B cell (primary cell): ENCODE results near the gene THSD7B. TPM values are rescaled to one million over a fixed set of nuclear protein-coding genes. Genes with fewer than 3 reads are reported as not detected.

Source experiments
- ATAC-seq: fragments of 200-7000 bp; cut with Tn5 transposase; one replicate; pipeline ENCODE4 v1.10.0; 2021; ENCODE audit warnings: low read depth, mild to moderate bottlenecking, moderate number of reproducible peaks, moderate library complexity
- CTCF ChIA-PET: fragments of 350-600 bp; sonication (Branson Sonifier 250); formaldehyde crosslinking; loops from one replicate; lab custom pipeline; 2021; ENCODE audit warnings: antibody characterized with exemption, inconsistent platforms; lab: Charles Lee
- POLR2A ChIA-PET: fragments of 350-600 bp; sonication (Branson Sonifier 250); formaldehyde crosslinking; loops from one replicate; lab custom pipeline; 2021; ENCODE audit warnings: antibody characterized with exemption; lab: Charles Lee
- DNase-seq: peaks from one replicate; pipeline ENCODE4 v3.0.0; 2013
- H2AFZ ChIP-seq: 2 replicates; pipeline ENCODE4 v1.6.1; 2012; ENCODE audit warnings: mild to moderate bottlenecking, low read depth, low read length; ENCODE audit not compliant: insufficient read depth, poor library complexity, severe bottlenecking
- H3K27ac ChIP-seq, 2 donors: 1 replicate in 1 of 2; 2 replicates in 1 of 2; pipeline ENCODE4 v1.5.1; 2012 to 2013; ENCODE audit warnings: low read length in 2 of 2, mild to moderate bottlenecking in 2 of 2, moderate library complexity in 1 of 2
- H3K27me3 ChIP-seq, 4 experiments: fragments of 200-600 bp in 1 of 4; sonication (generic) in 1 of 4; replicated peaks in 1 of 4; 1 replicate in 2 of 4; 2 replicates in 2 of 4; pipeline versions ENCODE4 v1.6.1 to v1.7.0; 2013 to 2016; ENCODE audit warnings: low read length in 3 of 4, mild to moderate bottlenecking in 2 of 4, mixed read lengths in 1 of 4, moderate library complexity in 1 of 4; ENCODE audit not compliant: insufficient read depth in 4 of 4, control insufficient read depth in 3 of 4; ENCODE audit errors: control extremely low read depth in 1 of 4
- H3K36me3 ChIP-seq, 2 experiments: replicated peaks in 1 of 2; 1 replicate in 1 of 2; 2 replicates in 1 of 2; pipeline versions ENCODE4 v1.6.1 to v1.7.1; 2013; ENCODE audit warnings: low read length in 1 of 2; ENCODE audit not compliant: insufficient read depth in 2 of 2, control insufficient read depth in 1 of 2; ENCODE audit errors: control extremely low read depth in 1 of 2, extremely low read depth in 1 of 2
- H3K4me1 ChIP-seq, 2 donors: fragments of 200-600 bp in 1 of 2; sonication (generic) in 1 of 2; 1 replicate in 1 of 2; 2 replicates in 1 of 2; pipeline versions ENCODE4 v1.5.1 to v1.6.1; 2013 to 2017; ENCODE audit warnings: low read length in 2 of 2; ENCODE audit not compliant: control insufficient read depth in 2 of 2, insufficient read depth in 2 of 2
- H3K4me2 ChIP-seq: replicated peaks from 2 replicates; pipeline ENCODE3; 2012; ENCODE audit warnings: mild to moderate bottlenecking, low read depth, low read length; ENCODE audit not compliant: poor library complexity, severe bottlenecking
- H3K4me3 ChIP-seq, 5 experiments: fragments of 200-600 bp in 1 of 5; sonication (generic) in 1 of 5; 1 replicate in 3 of 5; 2 replicates in 2 of 5; pipeline versions ENCODE4 v1.5.1 to v1.7.0; 2011 to 2016; ENCODE audit warnings: low read length in 4 of 5, mild to moderate bottlenecking in 4 of 5, low read depth in 2 of 5, control low read depth in 1 of 5, moderate library complexity in 1 of 5; ENCODE audit not compliant: insufficient read depth in 1 of 5; ENCODE audit errors: control extremely low read depth in 1 of 5, extremely low read depth in 1 of 5
- H3K79me2 ChIP-seq: fragments of 200-600 bp; sonication (generic); one replicate; pipeline ENCODE4 v1.6.0; 2016; ENCODE audit warnings: low read length; ENCODE audit not compliant: control insufficient read depth, insufficient read depth
- H3K9ac ChIP-seq: fragments of 200-600 bp; sonication (generic); 2 replicates; pipeline ENCODE4 v1.6.1; 2017; ENCODE audit warnings: mild to moderate bottlenecking, low read length, moderate library complexity
- H3K9me3 ChIP-seq, 3 donors: one replicate each; pipeline versions ENCODE4 v1.6.1 to v1.7.1; 2013; ENCODE audit warnings: low read length in 2 of 3; ENCODE audit not compliant: control insufficient read depth in 2 of 3, insufficient read depth in 1 of 3; ENCODE audit errors: control extremely low read depth in 1 of 3
- H4K20me1 ChIP-seq: 2 replicates; pipeline ENCODE4 v1.6.0; 2012; ENCODE audit warnings: mild to moderate bottlenecking, low read length; ENCODE audit not compliant: insufficient read depth, control insufficient read depth, poor library complexity, severe bottlenecking
- H3K27ac Mint-ChIP-seq: one replicate; pipeline ENCODE4 v1.8.0; 2021; ENCODE audit warnings: mixed read lengths
- H3K27me3 Mint-ChIP-seq: one replicate; pipeline ENCODE4 v1.8.0; 2021; ENCODE audit warnings: mixed read lengths
- H3K4me1 Mint-ChIP-seq: one replicate; pipeline ENCODE4 v1.8.0; 2021; ENCODE audit warnings: mixed read lengths
- H3K4me3 Mint-ChIP-seq: one replicate; pipeline ENCODE4 v1.8.0; 2021; ENCODE audit warnings: mixed read lengths
- H3K9me3 Mint-ChIP-seq: one replicate; pipeline ENCODE4 v1.8.0; 2022; ENCODE audit warnings: mixed read lengths; ENCODE audit not compliant: insufficient read depth
- EZH2 ChIP-seq: IDR thresholded peaks from 2 replicates; pipeline ENCODE4 v1.6.1; 2012; ENCODE audit warnings: borderline replicate concordance, low read depth, mild to moderate bottlenecking, moderate library complexity, low read length; ENCODE audit not compliant: insufficient read depth, poor library complexity, severe bottlenecking
- WGBS: methylation state at CpG from one replicate; pipeline ENCODE4 v1.1.5; 2013; ENCODE audit warnings: missing lambda C conversion rate; ENCODE audit not compliant: insufficient coverage; 5-methylcytosine and 5-hydroxymethylcytosine counted together
- intact Hi-C: fragments of 100-400 bp; cut with micrococcal nuclease; formaldehyde crosslinking; loops from one replicate; pipeline ENCODE4 v1.10.0; 2022
- polyA plus RNA-seq: library from polyadenylated mRNA; depleted of rRNA; stranded (reverse); fragments of >200 nt; gene quantifications from 2 replicates; pipeline ENCODE4 v1.2.3, GENCODE V29; 2012
- total RNA-seq, 2 donors: library from RNA; stranded (reverse); fragments of 120-200 nt in 1 of 2; gene quantifications; 1 replicate in 1 of 2; 2 replicates in 1 of 2; pipeline versions ENCODE4 v1.2.3 to v1.2.4, GENCODE V29; 2013 to 2022
- TF ChIP-seq, protein P1 (sequence below): fragments of 200-600 bp; IDR thresholded peaks from one replicate; pipeline ENCODE4 v1.8.0; 2022; ENCODE audit warnings: antibody characterized with exemption, mild to moderate bottlenecking

THSD7B gene
- total and polyA plus RNA-seq, 2 donors (not counting 1 experiment from before 2014, with no cell fraction given) = 0.76 TPM; not detected in 1

- no peak overlapping the region for H3K27ac Mint-ChIP-seq
- Histone ChIP-seq H3K27ac (no peak overlapping the region), H3K4me2 (no peak overlapping the region), H2AFZ (no peak overlapping the region), H3K4me3 (no peak overlapping the region), H3K79me2 (no peaks in the 10 kb centered on the region), H3K27me3 (no peaks in the 10 kb centered on the region), H4K20me1 (no peaks in the 10 kb centered on the region), H3K9me3 (no peaks in the 10 kb centered on the region), H3K9ac (no peak overlapping the region), H3K36me3 (no peaks in the 10 kb centered on the region), H3K4me1 (no peaks in the 10 kb centered on the region)
- WGBS = 33% methylated on average over 1 of the region's 1 CpG
- no peaks in the 10 kb centered on the region for H3K4me1 Mint-ChIP-seq
- no peak for TF ChIP-seq EZH2
- TF ChIP-seq, protein P1, sequence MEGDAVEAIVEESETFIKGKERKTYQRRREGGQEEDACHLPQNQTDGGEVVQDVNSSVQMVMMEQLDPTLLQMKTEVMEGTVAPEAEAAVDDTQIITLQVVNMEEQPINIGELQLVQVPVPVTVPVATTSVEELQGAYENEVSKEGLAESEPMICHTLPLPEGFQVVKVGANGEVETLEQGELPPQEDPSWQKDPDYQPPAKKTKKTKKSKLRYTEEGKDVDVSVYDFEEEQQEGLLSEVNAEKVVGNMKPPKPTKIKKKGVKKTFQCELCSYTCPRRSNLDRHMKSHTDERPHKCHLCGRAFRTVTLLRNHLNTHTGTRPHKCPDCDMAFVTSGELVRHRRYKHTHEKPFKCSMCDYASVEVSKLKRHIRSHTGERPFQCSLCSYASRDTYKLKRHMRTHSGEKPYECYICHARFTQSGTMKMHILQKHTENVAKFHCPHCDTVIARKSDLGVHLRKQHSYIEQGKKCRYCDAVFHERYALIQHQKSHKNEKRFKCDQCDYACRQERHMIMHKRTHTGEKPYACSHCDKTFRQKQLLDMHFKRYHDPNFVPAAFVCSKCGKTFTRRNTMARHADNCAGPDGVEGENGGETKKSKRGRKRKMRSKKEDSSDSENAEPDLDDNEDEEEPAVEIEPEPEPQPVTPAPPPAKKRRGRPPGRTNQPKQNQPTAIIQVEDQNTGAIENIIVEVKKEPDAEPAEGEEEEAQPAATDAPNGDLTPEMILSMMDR = no peak
- no peaks in the 10 kb centered on the region for H3K27me3 Mint-ChIP-seq
- ATAC-seq (no peak), DNase-seq (no peak)
- no peak overlapping the region for H3K4me3 Mint-ChIP-seq
- ChIA-PET POLR2A (no interaction called here), CTCF (no interaction called here)
- intact Hi-C loops = no loop called here
- peaks cover 3% of the 10 kb centered on the region for H3K9me3 Mint-ChIP-seq
These were observed 759.8 kb downstream of the THSD7B start for GRCh38 chr2:137525132-137525531.

- Histone ChIP-seq H3K36me3 (no peaks in the 10 kb centered on the region), H3K4me2 (no peak overlapping the region), H3K4me3 (no peak overlapping the region), H4K20me1 (no peaks in the 10 kb centered on the region), H3K27ac (no peak overlapping the region), H3K79me2 (no peaks in the 10 kb centered on the region), H3K9ac (no peak overlapping the region), H2AFZ (no peak overlapping the region), H3K9me3 (no peaks in the 10 kb centered on the region), H3K27me3 (no peaks in the 10 kb centered on the region), H3K4me1 (no peaks in the 10 kb centered on the region)
- WGBS = no CpG with 5 or more reads among the region's 2 CpGs
- no peak overlapping the region for H3K4me3 Mint-ChIP-seq
- no peaks in the 10 kb centered on the region for H3K4me1 Mint-ChIP-seq
- H3K27ac Mint-ChIP-seq = no peak overlapping the region
- POLR2A ChIA-PET = no interaction called here
- CTCF ChIA-PET = no interaction called here
- intact Hi-C loops = no loop called here
- DNase-seq (no peak), ATAC-seq (no peak)
- H3K27me3 Mint-ChIP-seq = no peaks in the 10 kb centered on the region
- TF ChIP-seq, protein P1 = no peak
- no peak for TF ChIP-seq EZH2
- peaks cover 3% of the 10 kb centered on the region for H3K9me3 Mint-ChIP-seq
These were observed 760.4 kb downstream of the THSD7B start for GRCh38 chr2:137525641-137526190.
